AG04449 (cell line): Measurements from ENCODE around the gene SP4.

Experiments used
- CTCF ChIA-PET: fragments of 350-600 bp; formaldehyde crosslinking; extraction: SDS; loops from one replicate; lab custom pipeline; 2021; ENCODE audit warnings: antibody characterized with exemption; lab: Yijun Ruan, JAX
- POLR2A ChIA-PET: fragments of 400-600, 350-600 bp; formaldehyde crosslinking; extraction: SDS; loops from one replicate; lab custom pipeline; 2020; ENCODE audit warnings: antibody characterized with exemption, inconsistent platforms; lab: Yijun Ruan, JAX
- DNase-seq: peaks from one replicate; pipeline ENCODE4 v3.0.0-alpha.2; 2010; ENCODE audit warnings: low read depth, low spot score
- H3K4me3 ChIP-seq: 2 replicates; pipeline ENCODE4 v1.5.1; 2011; ENCODE audit warnings: low read depth, mild to moderate bottlenecking, control low read depth, low read length
- TF ChIP-seq, protein P1 (sequence below): IDR thresholded peaks from one replicate; pipeline ENCODE4 v1.5.1; 2011; ENCODE audit warnings: mild to moderate bottlenecking, moderate library complexity, low read length, control low read depth, inconsistent platforms; ENCODE audit not compliant: insufficient read depth; ENCODE audit errors: missing control alignments

SP4 gene

DNA sequence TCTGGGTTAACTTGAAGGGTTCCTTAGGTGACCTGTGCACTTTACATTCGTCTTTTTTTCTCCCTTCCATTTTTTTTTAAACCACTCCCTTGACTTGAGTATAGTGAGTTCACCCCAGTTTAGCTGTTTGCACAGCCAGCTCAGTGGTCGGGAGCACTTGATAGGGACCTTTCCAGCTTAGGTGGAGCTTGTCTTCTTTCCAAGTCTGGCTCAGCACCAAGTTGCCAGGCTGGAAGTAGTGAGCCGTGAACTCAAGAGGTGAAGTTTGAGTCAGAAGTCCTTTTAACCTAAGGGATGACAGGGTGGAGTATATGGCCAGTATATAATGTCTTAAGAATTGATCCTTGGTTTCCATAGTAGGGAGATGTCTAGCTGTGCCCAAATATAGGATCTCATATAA lies 122.2 kb downstream of the SP4 start:
- TF ChIP-seq, protein P1, sequence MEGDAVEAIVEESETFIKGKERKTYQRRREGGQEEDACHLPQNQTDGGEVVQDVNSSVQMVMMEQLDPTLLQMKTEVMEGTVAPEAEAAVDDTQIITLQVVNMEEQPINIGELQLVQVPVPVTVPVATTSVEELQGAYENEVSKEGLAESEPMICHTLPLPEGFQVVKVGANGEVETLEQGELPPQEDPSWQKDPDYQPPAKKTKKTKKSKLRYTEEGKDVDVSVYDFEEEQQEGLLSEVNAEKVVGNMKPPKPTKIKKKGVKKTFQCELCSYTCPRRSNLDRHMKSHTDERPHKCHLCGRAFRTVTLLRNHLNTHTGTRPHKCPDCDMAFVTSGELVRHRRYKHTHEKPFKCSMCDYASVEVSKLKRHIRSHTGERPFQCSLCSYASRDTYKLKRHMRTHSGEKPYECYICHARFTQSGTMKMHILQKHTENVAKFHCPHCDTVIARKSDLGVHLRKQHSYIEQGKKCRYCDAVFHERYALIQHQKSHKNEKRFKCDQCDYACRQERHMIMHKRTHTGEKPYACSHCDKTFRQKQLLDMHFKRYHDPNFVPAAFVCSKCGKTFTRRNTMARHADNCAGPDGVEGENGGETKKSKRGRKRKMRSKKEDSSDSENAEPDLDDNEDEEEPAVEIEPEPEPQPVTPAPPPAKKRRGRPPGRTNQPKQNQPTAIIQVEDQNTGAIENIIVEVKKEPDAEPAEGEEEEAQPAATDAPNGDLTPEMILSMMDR = no peak
- ChIA-PET CTCF (no interaction called here), POLR2A (no interaction called here)
- no peak for DNase-seq
- no peak overlapping the region for H3K4me3 ChIP-seq

DNA sequence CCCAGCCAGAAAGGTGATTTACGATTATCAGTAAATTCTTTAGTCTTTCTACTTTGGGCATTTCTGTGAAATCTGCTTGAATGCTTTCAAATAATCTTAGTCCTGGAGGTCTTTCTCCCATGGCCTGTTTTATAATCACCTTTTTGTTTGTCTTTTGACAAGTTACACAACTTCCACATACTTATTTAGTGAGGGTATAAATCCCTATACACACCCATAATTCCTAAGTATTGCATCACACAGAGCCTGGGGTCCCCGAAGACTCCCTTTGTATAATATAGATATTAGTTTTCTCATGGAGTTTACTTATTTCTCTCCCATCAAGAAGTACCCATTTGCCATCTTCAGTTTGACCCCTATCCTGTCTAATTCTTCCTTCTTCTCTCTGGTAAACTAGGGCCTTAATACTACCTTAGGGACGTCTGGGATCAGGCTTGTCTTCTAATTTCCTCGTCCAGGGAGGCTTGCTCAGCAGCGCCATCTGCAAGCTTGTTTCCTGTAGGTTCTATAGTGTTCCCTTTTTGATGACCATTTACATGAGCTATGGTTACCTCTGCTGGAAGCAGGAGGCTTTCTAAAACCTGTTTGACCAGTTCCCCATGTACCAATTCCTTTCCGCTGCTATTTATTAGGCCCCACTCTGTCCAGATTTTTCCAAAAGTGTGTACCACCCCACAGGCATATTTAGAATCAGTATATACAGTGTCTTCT lies 123.1 kb downstream of the SP4 start:
- DNase-seq = no peak
- POLR2A ChIA-PET = no interaction called here
- H3K4me3 ChIP-seq = no peak overlapping the region
- TF ChIP-seq, protein P1 = no peak
- CTCF ChIA-PET = no interaction called here

DNA sequence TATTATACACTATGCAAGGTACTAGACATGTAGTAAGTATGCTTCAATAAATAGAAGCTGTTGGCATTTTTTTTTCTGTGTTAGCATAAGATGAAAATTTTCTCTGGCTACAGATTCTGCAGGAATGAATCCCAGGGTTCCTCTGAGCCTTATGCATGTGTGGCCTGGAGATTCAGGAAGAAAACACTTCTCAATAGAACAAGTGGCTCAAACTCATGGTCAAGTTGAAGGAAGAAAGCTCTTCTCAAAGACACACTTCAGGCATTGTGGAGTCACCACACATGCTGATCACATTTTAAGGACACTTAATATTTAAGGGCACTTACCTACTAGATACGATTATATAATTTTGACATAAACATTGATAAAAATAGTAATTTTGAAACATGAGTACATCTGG lies 134.5 kb downstream of the SP4 start:
- no peak for DNase-seq
- CTCF ChIA-PET = no interaction called here
- H3K4me3 ChIP-seq = no peak overlapping the region
- POLR2A ChIA-PET = no interaction called here
- TF ChIP-seq, protein P1 = no peak
